DOHH2 (cell line): ENCODE data around the gene AAMP.

ENCODE experiments used
- EZH2phosphoT487 ChIP-seq: fragments of 200-600 bp; sonication (generic); IDR thresholded peaks from 2 replicates; pipeline ENCODE4 v1.6.1; 2017; ENCODE audit warnings: borderline replicate concordance, mild to moderate bottlenecking, antibody characterized with exemption, low read length, moderate library complexity, mixed read lengths
- TF ChIP-seq, protein P1 (sequence below): fragments of 200-600 bp; sonication (generic); IDR thresholded peaks from one replicate; pipeline ENCODE4 v1.5.1; 2014; ENCODE audit warnings: antibody characterized with exemption, mild to moderate bottlenecking, low read depth, low read length; ENCODE audit not compliant: poor library complexity, severe bottlenecking

GRCh38 chr2:218238887-218239286, 31.1 kb downstream of the AAMP start:
- no peak for TF ChIP-seq EZH2phosphoT487
- TF ChIP-seq, protein P1, sequence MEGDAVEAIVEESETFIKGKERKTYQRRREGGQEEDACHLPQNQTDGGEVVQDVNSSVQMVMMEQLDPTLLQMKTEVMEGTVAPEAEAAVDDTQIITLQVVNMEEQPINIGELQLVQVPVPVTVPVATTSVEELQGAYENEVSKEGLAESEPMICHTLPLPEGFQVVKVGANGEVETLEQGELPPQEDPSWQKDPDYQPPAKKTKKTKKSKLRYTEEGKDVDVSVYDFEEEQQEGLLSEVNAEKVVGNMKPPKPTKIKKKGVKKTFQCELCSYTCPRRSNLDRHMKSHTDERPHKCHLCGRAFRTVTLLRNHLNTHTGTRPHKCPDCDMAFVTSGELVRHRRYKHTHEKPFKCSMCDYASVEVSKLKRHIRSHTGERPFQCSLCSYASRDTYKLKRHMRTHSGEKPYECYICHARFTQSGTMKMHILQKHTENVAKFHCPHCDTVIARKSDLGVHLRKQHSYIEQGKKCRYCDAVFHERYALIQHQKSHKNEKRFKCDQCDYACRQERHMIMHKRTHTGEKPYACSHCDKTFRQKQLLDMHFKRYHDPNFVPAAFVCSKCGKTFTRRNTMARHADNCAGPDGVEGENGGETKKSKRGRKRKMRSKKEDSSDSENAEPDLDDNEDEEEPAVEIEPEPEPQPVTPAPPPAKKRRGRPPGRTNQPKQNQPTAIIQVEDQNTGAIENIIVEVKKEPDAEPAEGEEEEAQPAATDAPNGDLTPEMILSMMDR: no peak
